Endothelial cell of umbilical vein (primary cell): ENCODE results near the gene SIGLEC8. TPM values are rescaled to one million over a fixed set of nuclear protein-coding genes. Genes with fewer than 3 reads are reported as not detected.

Experiments
- BruUV-seq: library from RNA; stranded (reverse); fragments of 400-500 nt; replicated peaks from 2 replicates; lab custom pipeline; 2021; lab: Mats Ljungman, UMichigan
- CTCF ChIA-PET: fragments of 300-600, 350-600 bp; sonication (Branson Sonifier 250); formaldehyde crosslinking; loops from one replicate; lab custom pipeline; 2021; ENCODE audit warnings: antibody characterized with exemption, inconsistent platforms; lab: Charles Lee
- POLR2A ChIA-PET: fragments of 300-600, 350-600 bp; sonication (Branson Sonifier 250); formaldehyde crosslinking; loops from one replicate; lab custom pipeline; 2021; ENCODE audit warnings: antibody characterized with exemption, inconsistent platforms; lab: Charles Lee
- DNase-seq: peaks from one replicate; pipeline ENCODE4 v3.0.0-alpha.2; 2011; ENCODE audit warnings: low read depth, low spot score
- FAIRE-seq: peaks from 2 replicates; lab custom pipeline; 2011; peaks lifted over from hg19 to GRCh38; lab: Jason Lieb, UNC
- H2AFZ ChIP-seq: 2 replicates; pipeline ENCODE4 v1.6.0; 2012; ENCODE audit warnings: low read depth, low read length, control low read depth, inconsistent platforms
- H3K27ac ChIP-seq: 2 replicates; pipeline ENCODE4 v1.5.1; 2011; ENCODE audit warnings: low read depth, mild to moderate bottlenecking, control low read depth, low read length, moderate library complexity; ENCODE audit not compliant: insufficient read depth
- H3K27me3 ChIP-seq, 2 experiments: 2 replicates each; pipeline versions ENCODE4 v1.6.0 to v1.6.1; 2011; ENCODE audit warnings: low read length in 2 of 2, mixed read lengths in 1 of 2; ENCODE audit not compliant: control insufficient read depth in 2 of 2, insufficient read depth in 2 of 2
- H3K36me3 ChIP-seq, 2 experiments: 2 replicates in 1 of 2; 3 replicates in 1 of 2; pipeline ENCODE4 v1.5.1; 2011; ENCODE audit warnings: low read length in 2 of 2, mild to moderate bottlenecking in 1 of 2, moderate library complexity in 1 of 2; ENCODE audit not compliant: control insufficient read depth in 2 of 2, insufficient read depth in 2 of 2; ENCODE audit errors: extremely low read depth in 1 of 2
- H3K4me1 ChIP-seq: 3 replicates; pipeline ENCODE4 v1.5.1; 2011; ENCODE audit warnings: mild to moderate bottlenecking, low read length; ENCODE audit not compliant: control insufficient read depth, insufficient read depth; ENCODE audit errors: extremely low read depth
- H3K4me2 ChIP-seq: 2 replicates; pipeline ENCODE4 v1.6.1; 2011; ENCODE audit warnings: low read length, control low read depth, mixed read lengths; ENCODE audit not compliant: insufficient read depth
- H3K4me3 ChIP-seq, 3 experiments: fragments of 200-600 bp in 1 of 3; sonication (generic), shearing (Covaris generic) in 1 of 3; replicated peaks in 1 of 3; 2 replicates each; pipeline ENCODE4 v1.5.1; 2011 to 2016; ENCODE audit warnings: control low read depth in 3 of 3, low read length in 3 of 3, mild to moderate bottlenecking in 2 of 3, inconsistent platforms in 1 of 3, low read depth in 1 of 3, moderate library complexity in 1 of 3; ENCODE audit not compliant: insufficient read depth in 1 of 3
- H3K79me2 ChIP-seq: 2 replicates; pipeline ENCODE4 v1.6.0; 2012; ENCODE audit warnings: low read length, inconsistent platforms; ENCODE audit not compliant: control insufficient read depth, insufficient read depth
- H3K9ac ChIP-seq: replicated peaks from 2 replicates; pipeline ENCODE3; 2011; ENCODE audit warnings: low read length, control low read depth; ENCODE audit not compliant: insufficient read depth; ENCODE audit errors: extremely low read depth
- H3K9me1 ChIP-seq: replicated peaks from 3 replicates; pipeline ENCODE4 v1.6.0; 2011; ENCODE audit warnings: mild to moderate bottlenecking, low read length; ENCODE audit not compliant: control insufficient read depth, insufficient read depth; ENCODE audit errors: extremely low read depth
- H3K9me3 ChIP-seq: replicated peaks from 2 replicates; pipeline ENCODE4 v1.5.1; 2012; ENCODE audit warnings: low read length, inconsistent platforms; ENCODE audit not compliant: control insufficient read depth, insufficient read depth
- H4K20me1 ChIP-seq: replicated peaks from 2 replicates; pipeline ENCODE3; 2011; ENCODE audit warnings: mild to moderate bottlenecking, low read length; ENCODE audit not compliant: control insufficient read depth, insufficient read depth; ENCODE audit errors: extremely low read depth
- CTCF ChIP-seq, 2 donors: IDR thresholded peaks; 1 replicate in 1 of 2; 2 replicates in 1 of 2; pipeline ENCODE4 v1.5.1; 2011; ENCODE audit warnings: low read length in 2 of 2, mild to moderate bottlenecking in 2 of 2, moderate library complexity in 2 of 2, control low read depth in 1 of 2, inconsistent platforms in 1 of 2, low read depth in 1 of 2; ENCODE audit not compliant: insufficient read depth in 1 of 2; ENCODE audit errors: extremely low read depth in 1 of 2
- EZH2 ChIP-seq: IDR thresholded peaks from 2 replicates; pipeline ENCODE4 v1.6.1; 2012; ENCODE audit warnings: borderline replicate concordance, low read depth, mild to moderate bottlenecking, moderate library complexity, low read length, inconsistent platforms; ENCODE audit not compliant: severe bottlenecking
- FOS ChIP-seq: IDR thresholded peaks from 2 replicates; pipeline ENCODE4 v1.6.1; 2011; ENCODE audit warnings: mild to moderate bottlenecking, low read length, moderate library complexity, borderline replicate concordance; ENCODE audit not compliant: insufficient read depth
- GATA2 ChIP-seq: IDR thresholded peaks from 2 replicates; pipeline ENCODE4 v1.7.0; 2011; ENCODE audit warnings: low read depth, mild to moderate bottlenecking, moderate library complexity, mixed read lengths, low read length; ENCODE audit not compliant: insufficient read length, insufficient read depth
- JUN ChIP-seq: IDR thresholded peaks from 2 replicates; pipeline ENCODE4 v1.6.1; 2011; ENCODE audit warnings: borderline replicate concordance, low read depth; ENCODE audit not compliant: insufficient read length, insufficient read depth
- MAX ChIP-seq: IDR thresholded peaks from 2 replicates; pipeline ENCODE4 v1.6.1; 2011; ENCODE audit not compliant: insufficient read depth, insufficient read length
- MYC ChIP-seq: IDR thresholded peaks from one replicate; pipeline ENCODE4 v1.6.1; 2011; ENCODE audit warnings: mild to moderate bottlenecking, low read depth, low read length
- POLR2A ChIP-seq: IDR thresholded peaks from 2 replicates; pipeline ENCODE4 v1.6.1; 2012; ENCODE audit warnings: low read depth, mild to moderate bottlenecking, control low read depth, low read length
- POLR2AphosphoS5 ChIP-seq: IDR thresholded peaks from 2 replicates; pipeline ENCODE4 v1.6.1; 2012; ENCODE audit warnings: low read depth, mild to moderate bottlenecking, control low read depth, low read length, moderate library complexity; ENCODE audit not compliant: insufficient read depth
- dilution Hi-C: fragments of 300-500 bp; cut with MboI; formaldehyde crosslinking; loops from one replicate; pipeline ENCODE4 v1.15.0; 2019; ENCODE audit warnings: low sequenced_read_pairs; ENCODE audit not compliant: extremely low pct_ligation_motif_present
- intact Hi-C: fragments of 100-400 bp; cut with micrococcal nuclease; formaldehyde crosslinking; loops from one replicate; pipeline ENCODE4 v1.10.0; 2022
- polyA plus RNA-seq, 4 experiments: library from polyadenylated mRNA; depleted of rRNA in 3 of 4; stranded (reverse) in 3 of 4; unstranded in 1 of 4; fragments of >200 nt; gene quantifications; 2 replicates each; pipeline versions ENCODE4 v1.2.1 to v1.2.3, GENCODE V29; 2011 to 2012; ENCODE audit warnings: missing spikeins in 1 of 4
- total RNA-seq: library from RNA; stranded (reverse); gene quantifications from 2 replicates; pipeline ENCODE4 v1.2.3, GENCODE V29; 2021

SIGLEC8 gene
- total and polyA plus RNA-seq, 2 donors (not counting 3 experiments of a cell fraction or from before 2014, with no cell fraction given) = not detected

GRCh38 chr19:51479531-51480331 lies 21.5 kb upstream of the SIGLEC8 start:
- Histone ChIP-seq H3K4me2 (no peak overlapping the region), H3K27ac (no peak overlapping the region), H3K36me3 (no peaks in the 10 kb centered on the region), H3K79me2 (no peaks in the 10 kb centered on the region), H3K4me1 (peaks cover 3% of the 10 kb centered on the region), H3K9me1 (no peaks in the 10 kb centered on the region), H3K9ac (no peak overlapping the region), H2AFZ (no peak overlapping the region), H3K27me3 (no peaks in the 10 kb centered on the region), H3K9me3 (no peaks in the 10 kb centered on the region), H4K20me1 (no peaks in the 10 kb centered on the region), H3K4me3 (no peak overlapping the region)
- ChIA-PET POLR2A (no interaction called here), CTCF (interaction anchor here (0.7 to 1.6 kb wide), 3 partner anchors 182 to 923 kb away, joined by 3 to 4 read pairs (median 3); no protein-coding TSS in a partner anchor)
- no peak for TF ChIP-seq POLR2A
- TF ChIP-seq MYC = no peak
- no peak for TF ChIP-seq EZH2
- TF ChIP-seq POLR2AphosphoS5 = no peak
- TF ChIP-seq GATA2 = no peak
- TF ChIP-seq MAX = no peak
- TF ChIP-seq CTCF (IDR thresholded peaks at IDR 0.05; ENCODE audit: extremely low read depth in 1 of 2, insufficient read depth in 1 of 2, low read depth in 1 of 2, low read length in 2 of 2) = no peak
- no peak for TF ChIP-seq FOS
- TF ChIP-seq JUN = no peak
- BruUV-seq = no TSS peak
- no peak for DNase-seq
- intact Hi-C loops = no loop called here
- no peak for FAIRE-seq
- dilution Hi-C loops = no loop called here
